ENCODE data around the gene DST.

DST gene

DNA sequence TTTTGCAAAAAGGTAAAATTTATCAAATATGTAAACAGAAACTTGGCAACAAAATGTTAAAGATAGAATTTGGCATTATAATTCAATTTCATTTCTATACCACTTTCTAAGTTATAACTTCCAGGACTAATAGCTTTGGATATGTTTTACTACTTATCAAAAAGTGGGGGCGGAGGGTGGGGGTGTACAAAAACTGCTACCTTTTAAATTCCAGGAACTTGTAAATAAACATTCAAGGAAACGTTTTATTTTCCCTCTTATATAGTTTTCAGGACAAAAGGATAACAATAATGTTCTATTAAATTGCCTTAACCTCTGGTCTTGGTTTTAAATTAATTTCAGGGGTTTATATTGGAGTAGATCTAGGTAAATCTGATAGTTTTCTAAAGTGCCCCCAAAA, 103.8 kb downstream of the DST start:
- no peak for DNase-seq (ENCODE audit: low read depth, low spot score)

GRCh38 chr6:56537223-56537770, 105.4 kb downstream of the DST start:
- no peak for DNase-seq (ENCODE audit: low read depth, low spot score)

GRCh38 chr6:56536536-56536935, 106.2 kb downstream of the DST start:
- no peak for DNase-seq (ENCODE audit: low read depth, low spot score)

DNA sequence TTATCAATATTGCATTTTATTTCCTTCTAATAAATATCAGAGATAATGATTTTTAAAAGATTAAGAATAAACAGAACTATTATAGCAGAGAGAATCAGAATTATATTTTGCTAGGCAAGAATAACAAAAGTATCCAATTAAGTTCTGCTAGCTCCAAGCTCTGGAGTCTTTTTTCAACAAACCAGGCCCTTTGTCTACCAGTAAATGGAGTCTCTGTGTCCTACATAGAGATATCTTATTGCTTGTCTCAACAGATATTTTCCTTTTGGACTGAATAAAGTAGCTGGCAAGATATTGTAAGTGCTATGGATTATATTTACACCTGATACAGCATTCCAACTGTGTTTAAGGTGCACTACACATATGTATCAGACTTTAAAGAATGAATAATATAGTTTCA, 107.1 kb downstream of the DST start:
- no peak for DNase-seq (ENCODE audit: low read depth, low spot score)

DNA sequence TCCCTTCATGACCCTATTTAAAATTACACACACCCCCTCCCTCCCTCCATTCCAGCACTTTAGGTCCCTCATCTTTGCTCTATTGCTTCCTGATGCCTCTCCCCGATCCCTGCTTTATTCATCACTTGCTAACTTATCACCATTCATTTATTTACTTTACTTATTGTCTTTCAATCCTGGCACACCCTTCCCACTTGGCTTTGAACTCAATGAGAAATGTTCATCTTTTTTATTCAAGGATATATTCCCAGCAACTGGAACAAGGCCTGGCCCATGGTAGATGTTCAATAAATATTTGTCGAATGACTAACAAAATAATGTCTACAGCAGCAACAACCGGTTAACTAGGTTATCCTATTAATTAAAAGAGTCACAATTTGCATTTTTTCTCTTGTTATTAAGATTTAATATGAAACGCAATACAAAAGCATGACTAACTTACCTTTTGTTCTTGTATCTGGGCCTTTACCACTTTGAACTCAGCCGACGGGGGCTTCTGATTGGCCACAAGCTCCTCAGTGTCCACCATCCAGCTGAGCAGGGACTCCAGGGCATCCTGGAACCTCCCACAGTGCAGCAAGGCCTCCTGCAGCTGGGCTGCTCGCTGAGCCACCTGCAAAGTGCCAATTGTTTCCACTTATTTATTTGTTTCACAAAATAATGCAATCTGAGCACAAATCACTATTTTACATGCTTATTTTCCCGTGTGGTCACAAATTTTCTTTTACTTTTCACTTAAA, 107.8 kb downstream of the DST start:
- DNase-seq (ENCODE audit: low read depth, low spot score) = no peak

- DNase-seq (ENCODE audit: low read depth, low spot score) = no peak
These were observed 109.7 kb downstream of the DST start for GRCh38 chr6:56532766-56533551.

GRCh38 chr6:56531839-56532595, 110.7 kb downstream of the DST start:
- DNase-seq (ENCODE audit: low read depth, low spot score) = no peak

DNA sequence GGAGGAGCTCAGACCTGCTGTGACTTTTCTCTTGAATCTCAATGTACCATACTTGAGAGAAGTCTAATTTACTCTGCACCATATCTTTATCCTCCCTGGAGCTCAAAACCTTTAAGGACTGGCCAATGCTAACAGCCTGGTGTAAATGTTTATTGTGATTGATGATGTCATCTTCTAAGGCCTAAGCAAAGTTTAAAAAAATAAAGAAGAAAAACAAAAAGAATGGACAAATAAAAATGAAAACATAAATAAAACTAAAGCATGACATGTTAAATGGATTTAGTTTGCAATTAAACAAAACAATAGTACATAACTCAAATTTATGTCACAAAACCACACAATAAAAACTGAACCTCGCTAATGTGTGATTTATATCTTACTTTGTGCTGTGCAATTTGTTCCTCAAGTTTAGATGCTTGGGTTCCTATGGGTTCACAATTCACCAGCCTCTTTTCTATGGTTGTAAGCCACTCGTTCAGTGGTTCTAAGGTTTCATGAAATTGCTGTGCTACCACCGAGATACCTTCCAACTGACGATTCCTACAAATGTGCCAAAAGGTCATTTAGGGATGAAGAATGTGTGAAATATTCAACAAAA, 113.0 kb downstream of the DST start:
- DNase-seq (ENCODE audit: low read depth, low spot score) = no peak

GRCh38 chr6:56528412-56528841, 114.3 kb downstream of the DST start:
- no peak for DNase-seq (ENCODE audit: low read depth, low spot score)

DNA sequence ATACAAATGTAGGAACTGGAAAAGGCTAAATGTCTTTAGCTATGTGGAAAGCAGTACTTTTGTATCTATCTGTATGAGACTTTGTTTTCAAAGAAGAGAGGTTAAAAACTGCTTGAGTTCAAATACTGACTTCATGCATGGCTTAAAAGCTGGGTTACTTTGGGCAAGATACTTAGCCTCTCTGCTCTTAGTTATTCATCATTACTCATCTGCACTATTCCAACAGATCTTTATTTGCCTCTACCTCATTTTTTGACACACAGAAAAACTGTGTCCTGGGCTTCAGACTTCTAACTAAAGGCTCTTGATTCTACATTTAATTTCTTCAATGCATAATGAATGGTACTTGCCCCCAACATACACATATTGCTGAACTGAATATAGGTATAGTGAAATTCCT, 114.8 kb downstream of the DST start:
- no peak for DNase-seq (ENCODE audit: low read depth, low spot score)

GRCh38 chr6:56526860-56527544, 115.7 kb downstream of the DST start:
- no peak for DNase-seq (ENCODE audit: low read depth, low spot score)

- DNase-seq (ENCODE audit: low read depth, low spot score) = no peak
These were observed 116.5 kb downstream of the DST start for GRCh38 chr6:56525974-56526789.

- no peak for DNase-seq (ENCODE audit: low read depth, low spot score)
These were observed 117.6 kb downstream of the DST start for GRCh38 chr6:56524891-56525703.

- DNase-seq (ENCODE audit: low read depth, low spot score) = no peak
These were observed 120.0 kb downstream of the DST start for GRCh38 chr6:56522495-56523270.

GRCh38 chr6:56521976-56522375, 120.7 kb downstream of the DST start:
- DNase-seq (ENCODE audit: low read depth, low spot score) = no peak

DNA sequence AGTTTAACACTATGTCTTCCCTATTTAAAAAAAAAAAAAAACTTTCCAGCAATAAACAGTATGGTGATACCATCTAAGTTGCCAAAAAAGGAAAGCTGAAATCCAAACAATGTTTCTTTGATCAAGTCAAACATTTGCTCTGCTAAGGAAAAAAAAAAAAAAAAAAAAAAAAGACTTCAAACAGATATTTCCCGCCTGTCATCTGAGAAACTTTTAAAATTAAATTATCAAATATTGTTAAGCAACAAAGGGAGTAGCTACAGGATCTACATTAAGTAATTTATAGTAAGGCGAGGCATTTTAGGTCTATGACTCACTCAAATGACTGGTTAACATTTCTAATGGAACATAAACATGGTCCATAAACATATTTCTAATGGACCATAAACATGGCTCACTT, 121.2 kb downstream of the DST start:
- DNase-seq (ENCODE audit: low read depth, low spot score) = no peak

DNA sequence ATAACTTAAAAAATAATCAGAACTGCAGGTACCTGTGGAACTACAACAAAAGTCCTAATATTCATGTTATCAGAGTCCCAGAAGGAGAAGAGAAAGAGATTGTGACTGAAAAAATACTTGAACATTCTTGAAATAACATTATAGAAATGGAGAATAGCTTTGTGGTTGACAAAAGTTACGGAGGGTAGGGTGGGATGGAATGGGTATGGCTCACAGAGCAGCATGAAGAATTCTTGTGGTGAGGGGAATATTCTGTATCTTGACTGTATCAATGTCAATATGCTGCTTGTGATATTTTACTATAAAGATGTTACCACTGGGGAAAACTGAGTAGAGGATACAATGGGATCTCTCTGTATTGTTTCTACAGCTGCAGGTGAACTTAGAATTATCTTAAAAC, 122.5 kb downstream of the DST start:
- DNase-seq (ENCODE audit: low read depth, low spot score) = no peak

GRCh38 chr6:56518995-56519767, 123.5 kb downstream of the DST start:
- no peak for DNase-seq (ENCODE audit: low read depth, low spot score)
